HEK293 (cell line): ENCODE results near the gene NMNAT1.
A peak's percentile ranks its signal among the peaks of the same experiment; 100 is the strongest.

Source experiments
- AEBP2 ChIP-seq: fragments of 450-650 bp; formaldehyde crosslinking; IDR thresholded peaks from 2 replicates; pipeline ENCODE4 v1.5.1; 2016; ENCODE audit warnings: missing biosample characterization, missing genetic modification characterization, borderline replicate concordance
- HIC1 ChIP-seq: fragments of 450-650 bp; formaldehyde crosslinking; IDR thresholded peaks from 2 replicates; pipeline ENCODE4 v1.5.1; 2016; ENCODE audit warnings: missing biosample characterization, missing genetic modification characterization
- ZBTB20 ChIP-seq: fragments of 450-650 bp; formaldehyde crosslinking; IDR thresholded peaks from 2 replicates; pipeline ENCODE4 v1.5.1; 2016; ENCODE audit warnings: missing biosample characterization, missing genetic modification characterization
- ZBTB49 ChIP-seq: fragments of 450-650 bp; formaldehyde crosslinking; IDR thresholded peaks from 2 replicates; pipeline ENCODE4 v1.5.1; 2016; ENCODE audit warnings: missing biosample characterization, missing genetic modification characterization, low read depth
- ZBTB8A ChIP-seq: fragments of 450-650 bp; formaldehyde crosslinking; IDR thresholded peaks from 2 replicates; pipeline ENCODE4 v1.5.1; 2016; ENCODE audit warnings: missing biosample characterization, missing genetic modification characterization
- ZFP69B ChIP-seq: fragments of 450-650 bp; formaldehyde crosslinking; IDR thresholded peaks from 2 replicates; pipeline ENCODE4 v1.5.1; 2016; ENCODE audit warnings: missing biosample characterization, missing genetic modification characterization
- ZIC2 ChIP-seq: fragments of 450-650 bp; formaldehyde crosslinking; IDR thresholded peaks from 2 replicates; pipeline ENCODE4 v1.5.1; 2016; ENCODE audit warnings: missing biosample characterization, missing genetic modification characterization
- ZNF10 ChIP-seq: fragments of 450-650 bp; formaldehyde crosslinking; IDR thresholded peaks from 2 replicates; pipeline ENCODE4 v1.5.1; 2017; ENCODE audit warnings: missing biosample characterization, missing genetic modification characterization
- ZNF132 ChIP-seq: fragments of 450-650 bp; formaldehyde crosslinking; IDR thresholded peaks from 2 replicates; pipeline ENCODE4 v1.5.1; 2017; ENCODE audit warnings: missing biosample characterization, missing genetic modification characterization, borderline replicate concordance
- ZNF140 ChIP-seq: fragments of 450-650 bp; formaldehyde crosslinking; IDR thresholded peaks from 2 replicates; pipeline ENCODE4 v1.5.1; 2016; ENCODE audit warnings: missing biosample characterization, missing genetic modification characterization
- ZNF155 ChIP-seq: fragments of 450-650 bp; formaldehyde crosslinking; IDR thresholded peaks from 2 replicates; pipeline ENCODE4 v1.5.1; 2016; ENCODE audit warnings: missing biosample characterization, missing genetic modification characterization
- ZNF19 ChIP-seq: fragments of 450-650 bp; formaldehyde crosslinking; IDR thresholded peaks from 2 replicates; pipeline ENCODE4; 2016; ENCODE audit warnings: missing biosample characterization, missing genetic modification characterization, low read depth
- ZNF292 ChIP-seq: fragments of 450-650 bp; formaldehyde crosslinking; IDR thresholded peaks from 2 replicates; pipeline ENCODE4 v1.5.1; 2016; ENCODE audit warnings: low read depth, missing biosample characterization, missing genetic modification characterization, borderline replicate concordance
- ZNF324 ChIP-seq: fragments of 450-650 bp; formaldehyde crosslinking; IDR thresholded peaks from 2 replicates; pipeline ENCODE4 v1.5.1; 2016; ENCODE audit warnings: missing biosample characterization, missing genetic modification characterization
- ZNF335 ChIP-seq: fragments of 450-650 bp; formaldehyde crosslinking; conservative IDR thresholded peaks from 2 replicates; pipeline ENCODE4 v1.5.1; 2016; ENCODE audit warnings: missing biosample characterization, missing genetic modification characterization
- ZNF416 ChIP-seq: fragments of 450-650 bp; formaldehyde crosslinking; IDR thresholded peaks from 2 replicates; pipeline ENCODE4 v1.5.1; 2016; ENCODE audit warnings: missing biosample characterization, missing genetic modification characterization
- ZNF544 ChIP-seq: fragments of 450-650 bp; formaldehyde crosslinking; IDR thresholded peaks from 2 replicates; pipeline ENCODE4 v1.5.0; 2017; ENCODE audit warnings: missing biosample characterization, missing genetic modification characterization
- ZNF560 ChIP-seq: fragments of 450-650 bp; formaldehyde crosslinking; IDR thresholded peaks from 2 replicates; pipeline ENCODE4 v1.5.1; 2017; ENCODE audit warnings: missing biosample characterization, missing genetic modification characterization, borderline replicate concordance
- ZNF561 ChIP-seq: fragments of 450-650 bp; IDR thresholded peaks from 2 replicates; pipeline ENCODE4 v1.5.1; 2018; ENCODE audit warnings: missing biosample characterization, missing genetic modification characterization, borderline replicate concordance
- ZNF596 ChIP-seq: fragments of 450-650 bp; IDR thresholded peaks from 2 replicates; pipeline ENCODE4 v1.5.0; 2018; ENCODE audit warnings: missing biosample characterization, mild to moderate bottlenecking, missing genetic modification characterization, moderate library complexity
- ZNF610 ChIP-seq: fragments of 450-650 bp; formaldehyde crosslinking; IDR thresholded peaks from 2 replicates; pipeline ENCODE4 v1.5.1; 2016; ENCODE audit warnings: missing biosample characterization, missing genetic modification characterization, borderline replicate concordance
- ZNF624 ChIP-seq: fragments of 450-650 bp; formaldehyde crosslinking; IDR thresholded peaks from 2 replicates; pipeline ENCODE4 v1.5.1; 2017; ENCODE audit warnings: missing biosample characterization, missing genetic modification characterization
- ZNF660 ChIP-seq: fragments of 450-650 bp; IDR thresholded peaks from 2 replicates; pipeline ENCODE4 v1.5.1; 2018; ENCODE audit warnings: missing biosample characterization, mild to moderate bottlenecking, missing genetic modification characterization
- ZNF777 ChIP-seq: fragments of 450-650 bp; formaldehyde crosslinking; IDR thresholded peaks from 2 replicates; pipeline ENCODE4 v1.5.1; 2017; ENCODE audit warnings: missing biosample characterization, missing genetic modification characterization, borderline replicate concordance
- ZNF830 ChIP-seq: fragments of 450-650 bp; IDR thresholded peaks from 2 replicates; pipeline ENCODE4 v1.5.0; 2018; ENCODE audit warnings: missing biosample characterization, missing genetic modification characterization, low read depth, mild to moderate bottlenecking, moderate library complexity
- ZNF837 ChIP-seq: fragments of 450-650 bp; formaldehyde crosslinking; IDR thresholded peaks from 2 replicates; pipeline ENCODE4 v1.5.1; 2016; ENCODE audit warnings: missing biosample characterization, missing genetic modification characterization
- ZSCAN16 ChIP-seq: fragments of 450-650 bp; formaldehyde crosslinking; IDR thresholded peaks from 2 replicates; pipeline ENCODE4 v1.5.1; 2016; ENCODE audit warnings: missing biosample characterization, missing genetic modification characterization
- TF ChIP-seq, protein P1 (sequence below): fragments of 450-650 bp; formaldehyde crosslinking; IDR thresholded peaks from 2 replicates; pipeline ENCODE4 v1.5.1; 2016; ENCODE audit warnings: missing biosample characterization, missing genetic modification characterization
- TF ChIP-seq, protein P2 (sequence below): fragments of 450-650 bp; formaldehyde crosslinking; IDR thresholded peaks from 2 replicates; pipeline ENCODE4 v1.5.1; 2017; ENCODE audit warnings: missing biosample characterization, missing genetic modification characterization

NMNAT1 gene

DNA sequence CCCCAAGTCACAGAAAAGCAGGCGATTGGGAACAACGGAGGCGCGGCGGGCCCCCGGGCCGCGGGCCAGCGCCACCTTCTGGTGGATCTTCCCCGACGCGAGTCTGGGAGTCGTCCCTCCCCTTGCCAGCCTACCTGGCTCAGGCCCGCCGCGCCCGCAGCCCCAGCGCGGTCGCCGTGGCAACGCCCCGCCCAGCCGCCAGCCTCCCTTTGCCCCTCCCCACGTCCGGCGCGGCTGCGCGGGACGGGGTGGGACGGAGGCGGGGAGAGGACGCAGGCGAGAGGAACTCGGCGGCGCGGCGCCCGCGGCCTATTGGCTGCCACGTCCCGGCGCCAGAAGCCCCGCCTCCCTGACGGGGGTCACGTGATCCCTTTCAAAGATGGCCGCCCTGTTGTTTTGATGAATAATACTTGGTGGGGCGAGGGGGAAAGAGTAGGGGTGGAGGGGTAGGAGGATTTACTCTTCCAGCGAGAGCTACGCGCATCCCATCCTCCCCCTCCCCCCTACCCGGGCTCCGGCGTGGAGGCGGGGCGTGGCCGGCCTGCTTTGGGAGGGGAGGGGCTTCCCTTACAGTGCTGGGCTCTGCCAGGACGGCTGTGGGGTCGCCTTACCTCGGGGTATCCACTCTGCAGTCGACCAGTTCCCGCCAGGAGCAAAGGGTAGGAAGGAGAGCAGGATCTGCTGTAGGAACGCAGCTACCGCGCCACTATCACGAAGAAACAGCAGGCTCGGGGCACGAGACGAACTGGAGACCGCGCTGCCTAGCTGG lies 89.5 kb downstream of the NMNAT1 start, which contains the start of gene UBE4B (continued):
- TF ChIP-seq ZSCAN16 (tag by site-specific recombination) (no peak), ZNF292 (tag by site-specific recombination) (no peak), ZBTB49 (tag by site-specific recombination) (no peak), ZNF19 (tag by site-specific recombination) (no peak), ZNF830 (tag by site-specific recombination) (no peak), ZNF10 (tag by site-specific recombination) (peak; percentile 48; the same call in 1 of the 2 replicates), ZNF132 (no peak), ZNF544 (tag by site-specific recombination) (no peak), ZNF610 (tag by site-specific recombination) (no peak), ZFP69B (tag by site-specific recombination) (peak; percentile 88), ZNF561 (tag by site-specific recombination) (peak; percentile 94), HIC1 (peak; percentile 99), ZNF837 (tag by site-specific recombination) (no peak), ZNF155 (tag by site-specific recombination) (no peak), ZNF660 (tag by site-specific recombination) (peak; percentile 96; the same call in 1 of the 2 replicates), ZNF140 (tag by site-specific recombination) (no peak), ZNF777 (no peak), ZNF416 (tag by site-specific recombination) (no peak), ZNF624 (tag by site-specific recombination) (no peak), ZNF596 (tag by site-specific recombination) (no peak), ZBTB8A (peak; percentile 4; the same call in 1 of the 2 replicates), ZBTB20 (tag by site-specific recombination) (peak; percentile 76; the same call in 1 of the 2 replicates), AEBP2 (tag by site-specific recombination) (no peak), ZNF560 (tag by site-specific recombination) (no peak), ZNF324 (tag by site-specific recombination) (no peak), ZNF335 (tag by site-specific recombination) (peak; percentile 95), ZIC2 (tag by site-specific recombination) (no peak)
- TF ChIP-seq, protein P1, sequence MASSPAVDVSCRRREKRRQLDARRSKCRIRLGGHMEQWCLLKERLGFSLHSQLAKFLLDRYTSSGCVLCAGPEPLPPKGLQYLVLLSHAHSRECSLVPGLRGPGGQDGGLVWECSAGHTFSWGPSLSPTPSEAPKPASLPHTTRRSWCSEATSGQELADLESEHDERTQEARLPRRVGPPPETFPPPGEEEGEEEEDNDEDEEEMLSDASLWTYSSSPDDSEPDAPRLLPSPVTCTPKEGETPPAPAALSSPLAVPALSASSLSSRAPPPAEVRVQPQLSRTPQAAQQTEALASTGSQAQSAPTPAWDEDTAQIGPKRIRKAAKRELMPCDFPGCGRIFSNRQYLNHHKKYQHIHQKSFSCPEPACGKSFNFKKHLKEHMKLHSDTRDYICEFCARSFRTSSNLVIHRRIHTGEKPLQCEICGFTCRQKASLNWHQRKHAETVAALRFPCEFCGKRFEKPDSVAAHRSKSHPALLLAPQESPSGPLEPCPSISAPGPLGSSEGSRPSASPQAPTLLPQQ (tag by site-specific recombination), result peak; percentile 91
- TF ChIP-seq, protein P2, sequence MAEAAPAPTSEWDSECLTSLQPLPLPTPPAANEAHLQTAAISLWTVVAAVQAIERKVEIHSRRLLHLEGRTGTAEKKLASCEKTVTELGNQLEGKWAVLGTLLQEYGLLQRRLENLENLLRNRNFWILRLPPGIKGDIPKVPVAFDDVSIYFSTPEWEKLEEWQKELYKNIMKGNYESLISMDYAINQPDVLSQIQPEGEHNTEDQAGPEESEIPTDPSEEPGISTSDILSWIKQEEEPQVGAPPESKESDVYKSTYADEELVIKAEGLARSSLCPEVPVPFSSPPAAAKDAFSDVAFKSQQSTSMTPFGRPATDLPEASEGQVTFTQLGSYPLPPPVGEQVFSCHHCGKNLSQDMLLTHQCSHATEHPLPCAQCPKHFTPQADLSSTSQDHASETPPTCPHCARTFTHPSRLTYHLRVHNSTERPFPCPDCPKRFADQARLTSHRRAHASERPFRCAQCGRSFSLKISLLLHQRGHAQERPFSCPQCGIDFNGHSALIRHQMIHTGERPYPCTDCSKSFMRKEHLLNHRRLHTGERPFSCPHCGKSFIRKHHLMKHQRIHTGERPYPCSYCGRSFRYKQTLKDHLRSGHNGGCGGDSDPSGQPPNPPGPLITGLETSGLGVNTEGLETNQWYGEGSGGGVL (tag by site-specific recombination), result peak; percentile 99
